Nephron progenitor cell (in vitro differentiated cells): ENCODE results near the gene PARVA.

Experiments
- DNase-seq: peaks from one replicate; pipeline ENCODE4 v3.0.0; 2021
- H3K27ac Mint-ChIP-seq: 2 replicates; pipeline ENCODE4 v1.8.0; 2021; ENCODE audit warnings: mild to moderate bottlenecking, moderate library complexity, mixed read lengths
- H3K27me3 Mint-ChIP-seq: 2 replicates; pipeline ENCODE4 v1.8.0; 2021; ENCODE audit warnings: mild to moderate bottlenecking, low read depth, mixed read lengths; ENCODE audit not compliant: poor library complexity
- H3K36me3 Mint-ChIP-seq: 2 replicates; pipeline ENCODE4 v1.8.0; 2021; ENCODE audit warnings: low read depth, mixed read lengths
- H3K4me1 Mint-ChIP-seq: 2 replicates; pipeline ENCODE4 v1.8.0; 2021; ENCODE audit warnings: mixed read lengths
- H3K4me3 Mint-ChIP-seq: 2 replicates; pipeline ENCODE4 v1.8.0; 2021; ENCODE audit warnings: mild to moderate bottlenecking, moderate library complexity, mixed read lengths
- H3K9me3 Mint-ChIP-seq: 2 replicates; pipeline ENCODE4 v1.8.0; 2021; ENCODE audit warnings: mild to moderate bottlenecking, moderate library complexity, mixed read lengths
- CTCF ChIP-seq: fragments of 200-600 bp; sonication (generic); IDR thresholded peaks from 2 replicates; pipeline ENCODE4 v1.5.0; 2021; ENCODE audit warnings: antibody characterized with exemption

The PARVA gene

DNA sequence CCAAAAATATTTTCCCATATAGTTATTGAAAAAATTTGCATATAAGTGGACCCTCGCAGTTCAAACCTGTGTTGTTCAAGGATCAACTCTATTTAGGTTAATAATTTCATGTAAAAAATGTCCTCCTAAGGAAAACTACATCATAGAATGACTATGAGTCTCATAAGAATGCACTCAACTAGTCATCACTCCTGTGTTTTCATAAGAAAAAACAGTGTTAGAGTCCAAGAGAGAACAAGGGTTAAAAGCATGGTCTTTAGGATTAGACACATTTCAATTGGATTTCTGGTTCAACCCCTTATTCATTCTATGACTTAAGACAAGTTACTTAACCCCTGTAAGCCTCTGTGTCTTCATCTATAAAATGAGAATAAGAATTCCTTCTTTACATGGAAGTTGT lies 5.1 kb downstream of the PARVA start:
- H3K4me3 Mint-ChIP-seq = no peak overlapping the region
- H3K9me3 Mint-ChIP-seq = peaks cover 7% of the 10 kb centered on the region
- no peak for DNase-seq
- no peak overlapping the region for H3K27ac Mint-ChIP-seq
- TF ChIP-seq CTCF = no peak
- H3K36me3 Mint-ChIP-seq = peaks cover 27% of the 10 kb centered on the region
- H3K27me3 Mint-ChIP-seq = peaks cover 3% of the 10 kb centered on the region
- peaks cover 26% of the 10 kb centered on the region for H3K4me1 Mint-ChIP-seq

DNA sequence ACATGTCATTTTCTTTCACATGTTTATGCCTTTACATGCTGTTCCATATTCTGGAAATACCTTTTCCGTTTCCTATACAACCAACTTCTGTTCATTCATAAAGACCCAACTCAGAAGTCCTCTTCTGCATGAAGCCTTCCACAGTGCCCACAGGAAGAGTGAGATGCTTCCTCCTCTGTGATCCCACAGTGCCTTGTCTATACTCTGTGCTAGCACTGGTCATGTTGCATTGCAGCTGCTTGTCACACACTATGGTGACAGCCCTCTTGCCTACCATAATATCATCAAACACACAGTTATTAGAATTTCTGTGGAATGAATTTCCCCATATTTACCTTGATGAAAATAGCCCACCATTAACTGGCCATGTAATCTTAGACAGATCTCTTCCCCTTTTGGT lies 8.9 kb downstream of the PARVA start:
- Mint-ChIP-seq H3K27me3 (peaks cover 5% of the 10 kb centered on the region), H3K4me3 (no peak overlapping the region), H3K4me1 (peaks cover 20% of the 10 kb centered on the region), H3K27ac (no peak overlapping the region), H3K9me3 (peaks cover 7% of the 10 kb centered on the region), H3K36me3 (peaks cover 21% of the 10 kb centered on the region)
- TF ChIP-seq CTCF = no peak
- DNase-seq = no peak

GRCh38 chr11:12386745-12387144 lies 9.4 kb downstream of the PARVA start:
- Mint-ChIP-seq H3K4me3 (no peak overlapping the region), H3K27me3 (peaks cover 7% of the 10 kb centered on the region), H3K4me1 (peaks cover 24% of the 10 kb centered on the region), H3K9me3 (peaks cover 7% of the 10 kb centered on the region), H3K36me3 (peaks cover 20% of the 10 kb centered on the region), H3K27ac (no peak overlapping the region)
- no peak for DNase-seq
- no peak for TF ChIP-seq CTCF

GRCh38 chr11:12388173-12388572 lies 10.8 kb downstream of the PARVA start:
- Mint-ChIP-seq H3K4me3 (no peak overlapping the region), H3K9me3 (peaks cover 8% of the 10 kb centered on the region), H3K36me3 (peaks cover 13% of the 10 kb centered on the region), H3K27ac (no peak overlapping the region), H3K27me3 (peaks cover 7% of the 10 kb centered on the region), H3K4me1 (peaks cover 24% of the 10 kb centered on the region)
- DNase-seq = no peak
- no peak for TF ChIP-seq CTCF

- H3K27ac Mint-ChIP-seq = no peak overlapping the region
- TF ChIP-seq CTCF = no peak
- H3K27me3 Mint-ChIP-seq = peaks cover 3% of the 10 kb centered on the region
Observed at GRCh38 chr11:12388939-12389670, 11.7 kb downstream of the PARVA start.

More at GRCh38 chr11:12388939-12389670, 11.7 kb downstream of the PARVA start:
- peaks cover 24% of the 10 kb centered on the region for H3K4me1 Mint-ChIP-seq
- peaks cover 14% of the 10 kb centered on the region for H3K9me3 Mint-ChIP-seq
- no peak overlapping the region for H3K4me3 Mint-ChIP-seq
- DNase-seq = no peak
- H3K36me3 Mint-ChIP-seq = peaks cover 17% of the 10 kb centered on the region
